ENCODE data around the gene CFAP298.

DNA sequence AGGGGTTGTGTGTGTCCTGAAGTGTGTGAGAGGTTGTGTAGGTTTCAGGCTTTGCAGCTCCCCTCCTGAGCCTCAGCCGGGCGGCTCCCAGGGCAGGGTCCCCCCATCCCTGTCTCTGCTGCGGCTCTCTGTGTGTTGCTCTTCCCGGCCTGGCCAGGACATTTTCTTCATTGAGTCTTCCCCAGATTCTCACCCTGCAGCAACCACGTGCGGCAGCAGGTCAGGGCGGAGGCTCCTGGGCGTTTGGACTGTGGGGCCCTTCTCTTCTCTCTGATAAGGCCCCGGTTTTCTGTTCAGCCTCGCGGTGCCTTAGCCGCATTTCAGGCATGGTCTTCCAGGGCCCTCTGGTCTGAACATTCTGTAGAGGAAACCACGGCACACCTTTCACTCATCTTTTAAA is 25.1 kb downstream of the CFAP298 start:
- TF ChIP-seq ZNF274 (IDR thresholded peaks at IDR 0.05; ENCODE audit: low read depth, low read length): no peak
- TF ChIP-seq YY1 (IDR thresholded peaks at IDR 0.05; ENCODE audit: insufficient read depth, insufficient read length): no peak
- no peak for TF ChIP-seq SUZ12 (IDR thresholded peaks at IDR 0.05; ENCODE audit: extremely low read depth, insufficient read depth, insufficient read length)
